Posterior cingulate gyrus (tissue), 11 donors: ENCODE results near the gene ETV5.

Experiments used
- DNase-seq, 10 donors: peaks; one replicate each; pipeline versions ENCODE4 v3.0.0 to v3.0.0-alpha.2; 2020 to 2021; ENCODE audit warnings: mixed read lengths in 3 of 10
- intact Hi-C: fragments of 100-400 bp; cut with DNase I; formaldehyde crosslinking; loops from one replicate; pipeline ENCODE4 v1.15.1; 2023

The ETV5 gene

GRCh38 chr3:186098740-186099139 is 10.1 kb downstream of the ETV5 start:
- no peak for DNase-seq
- intact Hi-C loops, result loop anchor here (5.0 kb wide), 2 partner anchors 56 to 104 kb away; no protein-coding TSS in a partner anchor

GRCh38 chr3:186097663-186098451 is 11.0 kb downstream of the ETV5 start:
- peak; percentile 66 to 96 (median 82) for DNase-seq
- intact Hi-C loops, result loop anchor here (5.0 kb wide), 2 partner anchors 56 to 104 kb away; no protein-coding TSS in a partner anchor

- DNase-seq, result no peak
- intact Hi-C loops, result loop anchor here (5.0 kb wide), 2 partner anchors 55 to 105 kb away; no protein-coding TSS in a partner anchor
These were observed 11.6 kb downstream of the ETV5 start for GRCh38 chr3:186097317-186097662.

GRCh38 chr3:186096290-186096689 is 12.6 kb downstream of the ETV5 start:
- intact Hi-C loops, result loop anchor here (5.0 kb wide), 2 partner anchors 54 to 106 kb away; no protein-coding TSS in a partner anchor
- no peak for DNase-seq

GRCh38 chr3:186095561-186096081 is 13.3 kb downstream of the ETV5 start:
- intact Hi-C loops, result loop anchor here (5.0 kb wide), 2 partner anchors 53 to 107 kb away; no protein-coding TSS in a partner anchor
- peak in 7 of 10 donors; percentile 23 to 90 (median 40) for DNase-seq

GRCh38 chr3:186094696-186095425 is 14.0 kb downstream of the ETV5 start:
- DNase-seq, result no peak
- intact Hi-C loops, result loop anchor here (5.0 kb wide), 2 partner anchors 53 to 107 kb away; no protein-coding TSS in a partner anchor

GRCh38 chr3:186094271-186094670 is 14.6 kb downstream of the ETV5 start:
- no peak for DNase-seq
- intact Hi-C loops, result no loop called here

- DNase-seq, result no peak
- intact Hi-C loops, result no loop called here
These were observed 15.5 kb downstream of the ETV5 start for GRCh38 chr3:186093271-186093900.

- DNase-seq, result no peak
- intact Hi-C loops, result no loop called here
These were observed 16.4 kb downstream of the ETV5 start for GRCh38 chr3:186092360-186093070.

- intact Hi-C loops, result no loop called here
- DNase-seq, result no peak
These were observed 18.0 kb downstream of the ETV5 start for GRCh38 chr3:186090901-186091300.

GRCh38 chr3:186088335-186088734 is 20.6 kb downstream of the ETV5 start:
- DNase-seq, result no peak
- intact Hi-C loops, result no loop called here

GRCh38 chr3:186084264-186084663 is 24.6 kb downstream of the ETV5 start:
- no peak for DNase-seq
- intact Hi-C loops, result no loop called here

GRCh38 chr3:186083746-186084145 is 25.1 kb downstream of the ETV5 start:
- peak in 1 of 10 donors; percentile 82 for DNase-seq
- intact Hi-C loops, result no loop called here

- intact Hi-C loops, result no loop called here
- no peak for DNase-seq
These were observed 26.7 kb downstream of the ETV5 start for GRCh38 chr3:186082150-186082549.

GRCh38 chr3:186081678-186082077 is 27.2 kb downstream of the ETV5 start:
- intact Hi-C loops, result no loop called here
- DNase-seq, result no peak

- intact Hi-C loops, result no loop called here
- no peak for DNase-seq
These were observed 27.9 kb downstream of the ETV5 start for GRCh38 chr3:186080849-186081438.

- DNase-seq, result no peak
- intact Hi-C loops, result no loop called here
These were observed 29.0 kb downstream of the ETV5 start for GRCh38 chr3:186079925-186080324.

- no peak for DNase-seq
- intact Hi-C loops, result no loop called here
These were observed 31.4 kb downstream of the ETV5 start for GRCh38 chr3:186077466-186077865.

GRCh38 chr3:186075931-186076567 is 32.8 kb downstream of the ETV5 start:
- intact Hi-C loops, result no loop called here
- DNase-seq, result no peak
